ENCODE measurements around the gene SMAD3. TPM values are rescaled to one million over a fixed set of nuclear protein-coding genes. Genes with fewer than 3 reads are reported as not detected.

Gene SMAD3
- total RNA-seq, 1 donor from 2014 or later = 28.1 TPM

DNA sequence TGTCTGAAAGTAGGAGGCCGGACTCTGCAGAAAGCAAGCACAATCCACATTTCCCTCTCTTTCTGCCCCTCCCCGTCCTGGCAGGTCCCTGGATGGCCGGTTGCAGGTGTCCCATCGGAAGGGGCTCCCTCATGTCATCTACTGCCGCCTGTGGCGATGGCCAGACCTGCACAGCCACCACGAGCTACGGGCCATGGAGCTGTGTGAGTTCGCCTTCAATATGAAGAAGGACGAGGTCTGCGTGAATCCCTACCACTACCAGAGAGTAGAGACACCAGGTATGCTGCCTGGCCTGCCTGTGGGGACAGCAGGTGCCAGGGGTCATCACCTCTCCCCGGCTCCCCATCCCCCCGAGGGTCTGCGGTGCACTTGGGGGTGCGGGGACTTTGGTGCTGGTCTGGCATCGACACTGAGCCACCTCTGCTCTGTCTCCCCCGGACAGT, 99.4 kb downstream of the SMAD3 start:
- intact Hi-C loops (cut with micrococcal nuclease) = no loop called here
- no peak for DNase-seq (ENCODE audit: low spot score)
- H3K4me1 Mint-ChIP-seq (ENCODE audit: low read depth) = peaks cover 5% of the 10 kb centered on the region
- H3K9me3 Mint-ChIP-seq = no peaks in the 10 kb centered on the region
- H3K27me3 Mint-ChIP-seq (ENCODE audit: low read depth) = no peaks in the 10 kb centered on the region
- H3K36me3 Mint-ChIP-seq (ENCODE audit: low read depth) = peaks cover 38% of the 10 kb centered on the region
- H3K27ac Mint-ChIP-seq = no peak overlapping the region
- H3K4me3 Mint-ChIP-seq (ENCODE audit: low read depth) = no peak overlapping the region

DNA sequence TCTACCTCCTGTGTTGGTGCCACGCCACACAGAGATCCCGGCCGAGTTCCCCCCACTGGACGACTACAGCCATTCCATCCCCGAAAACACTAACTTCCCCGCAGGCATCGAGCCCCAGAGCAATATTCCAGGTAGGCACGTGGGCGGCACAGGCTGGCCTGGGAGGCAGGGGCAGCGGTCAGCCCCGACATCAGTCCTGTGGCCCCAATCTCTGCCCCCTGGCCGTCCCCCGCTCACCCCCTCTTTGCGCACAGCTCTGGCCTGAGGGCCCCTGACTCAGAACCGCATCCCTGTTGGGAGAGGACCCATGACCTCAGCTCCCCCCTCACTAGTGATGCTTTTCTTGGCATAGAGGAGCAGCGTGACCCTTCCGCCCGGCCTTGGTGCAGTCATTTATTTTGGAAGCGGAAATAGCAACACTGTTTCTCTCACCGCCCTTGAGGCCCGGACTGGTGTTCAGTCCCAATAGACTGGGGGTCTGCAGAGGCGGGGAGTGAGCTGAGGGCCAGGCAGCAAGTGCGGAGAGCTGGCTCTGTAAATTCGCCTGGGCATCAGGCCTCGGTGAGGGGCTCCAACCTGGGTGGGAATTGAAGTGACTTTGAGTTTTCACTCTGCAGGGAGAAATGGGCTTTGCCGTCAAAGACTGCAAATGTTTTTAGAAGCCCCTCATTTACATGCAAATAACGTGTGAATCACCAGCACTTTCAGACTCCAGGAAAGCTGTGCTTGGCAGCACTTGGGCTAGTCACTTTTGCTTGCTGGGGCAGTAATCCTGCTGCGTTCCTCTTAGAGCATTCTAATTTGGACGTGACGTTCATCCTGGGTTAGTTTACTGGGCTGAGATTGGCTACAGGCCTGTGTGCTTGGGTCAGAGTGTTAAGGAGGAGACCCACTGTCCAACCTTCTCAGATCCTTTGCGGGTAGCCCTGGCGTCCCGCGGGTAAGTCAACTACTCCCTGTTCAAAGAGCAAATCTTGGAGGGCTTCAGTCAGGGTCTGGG, 100.2 kb downstream of the SMAD3 start:
- Mint-ChIP-seq H3K27ac (no peak overlapping the region), H3K27me3 (ENCODE audit: low read depth) (no peaks in the 10 kb centered on the region), H3K4me1 (ENCODE audit: low read depth) (peaks cover 8% of the 10 kb centered on the region), H3K9me3 (no peaks in the 10 kb centered on the region), H3K36me3 (ENCODE audit: low read depth) (peaks cover 42% of the 10 kb centered on the region), H3K4me3 (ENCODE audit: low read depth) (no peak overlapping the region)
- intact Hi-C loops (cut with micrococcal nuclease) = no loop called here
- no peak for DNase-seq (ENCODE audit: low spot score)

DNA sequence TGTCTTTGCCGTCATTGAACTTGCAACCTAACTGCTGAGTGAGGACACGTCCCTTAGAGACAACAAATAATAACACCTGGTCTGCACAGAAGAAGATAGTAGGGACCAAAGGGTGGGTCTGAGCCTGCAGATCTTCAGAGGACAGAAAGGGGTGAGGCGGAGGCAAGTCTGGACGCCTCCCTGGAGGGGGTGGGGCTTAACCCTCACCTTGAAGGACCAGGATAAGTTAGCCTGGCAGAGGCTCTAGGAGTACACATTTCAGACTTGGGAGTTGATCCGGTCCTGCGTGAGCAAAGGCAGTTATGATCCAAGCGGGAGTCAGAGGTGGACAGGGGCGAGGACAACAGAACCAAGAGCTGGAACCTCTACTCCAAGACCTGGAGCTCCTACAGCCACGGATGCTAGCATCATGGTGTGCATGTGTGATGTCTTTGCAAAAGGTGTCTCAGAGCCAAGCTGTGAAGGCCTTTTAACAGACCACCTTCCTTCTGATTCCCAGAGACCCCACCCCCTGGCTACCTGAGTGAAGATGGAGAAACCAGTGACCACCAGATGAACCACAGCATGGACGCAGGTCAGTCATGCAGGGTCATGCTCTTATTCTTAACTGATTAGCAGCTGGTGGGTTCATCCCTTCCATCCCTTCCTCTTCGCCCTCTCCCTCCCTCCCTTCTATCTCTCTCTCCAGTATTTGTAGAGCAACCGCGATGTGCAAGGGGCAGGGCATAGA, 101.0 kb downstream of the SMAD3 start:
- no peaks in the 10 kb centered on the region for H3K27me3 Mint-ChIP-seq (ENCODE audit: low read depth)
- H3K27ac Mint-ChIP-seq = no peak overlapping the region
- H3K4me3 Mint-ChIP-seq (ENCODE audit: low read depth) = no peak overlapping the region
- peaks cover 50% of the 10 kb centered on the region for H3K36me3 Mint-ChIP-seq (ENCODE audit: low read depth)
- intact Hi-C loops (cut with micrococcal nuclease) = no loop called here
- no peaks in the 10 kb centered on the region for H3K9me3 Mint-ChIP-seq
- no peak for DNase-seq (ENCODE audit: low spot score)
- H3K4me1 Mint-ChIP-seq (ENCODE audit: low read depth) = peaks cover 9% of the 10 kb centered on the region

- Mint-ChIP-seq H3K4me1 (ENCODE audit: low read depth) (peaks cover 12% of the 10 kb centered on the region), H3K27ac (no peak overlapping the region), H3K36me3 (ENCODE audit: low read depth) (peaks cover 54% of the 10 kb centered on the region), H3K4me3 (ENCODE audit: low read depth) (no peak overlapping the region), H3K9me3 (no peaks in the 10 kb centered on the region), H3K27me3 (ENCODE audit: low read depth) (no peaks in the 10 kb centered on the region)
- intact Hi-C loops (cut with micrococcal nuclease) = no loop called here
- no peak for DNase-seq (ENCODE audit: low spot score)
Observed at GRCh38 chr15:67167091-67167490, 101.7 kb downstream of the SMAD3 start.

DNA sequence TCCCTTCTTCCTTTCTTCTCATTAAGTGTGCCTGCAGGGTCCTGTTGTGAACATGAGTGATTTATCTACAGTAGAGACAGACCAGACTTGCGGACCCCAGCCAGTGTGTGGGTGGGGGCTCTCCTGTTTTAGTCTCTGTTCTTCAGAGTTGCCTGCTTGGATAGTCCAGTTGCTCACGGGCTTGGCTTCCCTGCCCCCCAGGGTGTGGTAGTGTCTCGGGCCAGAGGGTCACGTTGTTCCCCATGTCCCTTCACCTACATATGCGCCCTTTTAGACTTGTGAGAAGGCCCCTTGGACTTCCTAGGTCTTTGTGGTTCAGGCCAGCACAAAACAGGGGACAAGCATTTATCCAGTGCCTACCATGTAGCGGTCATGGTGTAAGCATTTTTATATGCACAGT, 103.3 kb downstream of the SMAD3 start:
- no peak overlapping the region for H3K4me3 Mint-ChIP-seq (ENCODE audit: low read depth)
- intact Hi-C loops (cut with micrococcal nuclease) = no loop called here
- H3K27ac Mint-ChIP-seq = no peak overlapping the region
- no peak for DNase-seq (ENCODE audit: low spot score)
- H3K9me3 Mint-ChIP-seq = no peaks in the 10 kb centered on the region
- H3K4me1 Mint-ChIP-seq (ENCODE audit: low read depth) = peaks cover 18% of the 10 kb centered on the region
- no peaks in the 10 kb centered on the region for H3K27me3 Mint-ChIP-seq (ENCODE audit: low read depth)
- peaks cover 70% of the 10 kb centered on the region for H3K36me3 Mint-ChIP-seq (ENCODE audit: low read depth)

- Mint-ChIP-seq H3K27ac (no peak overlapping the region), H3K4me1 (ENCODE audit: low read depth) (peaks cover 30% of the 10 kb centered on the region), H3K36me3 (ENCODE audit: low read depth) (peaks cover 84% of the 10 kb centered on the region), H3K4me3 (ENCODE audit: low read depth) (no peak overlapping the region), H3K9me3 (no peaks in the 10 kb centered on the region), H3K27me3 (ENCODE audit: low read depth) (no peaks in the 10 kb centered on the region)
- intact Hi-C loops (cut with micrococcal nuclease) = no loop called here
- no peak for DNase-seq (ENCODE audit: low spot score)
Observed at GRCh38 chr15:67170143-67170925, 104.9 kb downstream of the SMAD3 start.

DNA sequence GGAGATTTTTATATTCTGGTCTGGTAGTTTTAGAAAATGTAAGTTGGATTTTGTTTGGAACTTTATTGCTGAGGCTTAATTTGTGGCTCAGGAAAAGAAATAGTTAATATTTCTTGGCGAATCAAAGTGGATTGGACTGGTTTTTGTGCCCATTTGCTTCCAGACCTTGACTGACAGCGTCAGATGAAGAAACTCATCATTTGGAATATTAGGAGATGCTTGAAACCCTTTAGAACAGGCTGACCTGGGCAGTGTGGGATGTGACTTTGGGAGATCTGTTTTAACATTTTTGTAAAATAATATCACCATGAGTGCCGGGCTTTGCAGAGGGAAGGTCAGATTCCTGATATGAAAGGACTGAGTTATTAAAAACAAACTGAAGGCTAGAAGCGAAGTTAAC, 106.1 kb downstream of the SMAD3 start:
- DNase-seq (ENCODE audit: low spot score) = no peak
- Mint-ChIP-seq H3K36me3 (ENCODE audit: low read depth) (peaks cover 89% of the 10 kb centered on the region), H3K9me3 (no peaks in the 10 kb centered on the region), H3K4me3 (ENCODE audit: low read depth) (no peak overlapping the region), H3K4me1 (ENCODE audit: low read depth) (peaks cover 33% of the 10 kb centered on the region), H3K27me3 (ENCODE audit: low read depth) (no peaks in the 10 kb centered on the region), H3K27ac (no peak overlapping the region)
- intact Hi-C loops (cut with micrococcal nuclease) = no loop called here

DNA sequence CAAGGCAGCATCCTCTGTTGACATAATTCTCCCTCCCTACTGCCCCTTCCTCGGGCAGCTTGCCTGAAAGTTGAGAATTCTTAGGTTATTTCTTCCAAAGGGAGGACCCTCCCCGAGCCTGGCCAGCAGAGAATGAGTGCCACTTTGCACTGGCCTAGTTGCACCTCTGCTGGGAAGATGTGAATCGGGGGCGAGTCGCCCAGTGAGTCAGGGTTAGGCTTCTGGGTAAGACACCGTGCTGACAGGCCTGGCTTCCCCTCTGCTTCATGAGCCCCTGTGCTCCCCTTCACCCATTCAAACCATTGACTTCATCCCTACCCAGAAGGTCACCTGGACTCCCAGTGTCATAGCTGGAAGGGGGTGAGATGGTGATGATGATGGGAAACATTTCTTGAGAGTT, 106.8 kb downstream of the SMAD3 start:
- no peak for DNase-seq (ENCODE audit: low spot score)
- H3K4me1 Mint-ChIP-seq (ENCODE audit: low read depth) = peaks cover 33% of the 10 kb centered on the region
- intact Hi-C loops (cut with micrococcal nuclease) = no loop called here
- no peaks in the 10 kb centered on the region for H3K9me3 Mint-ChIP-seq
- peak overlapping the region; percentile 51 for H3K27ac Mint-ChIP-seq
- no peak overlapping the region for H3K4me3 Mint-ChIP-seq (ENCODE audit: low read depth)
- H3K27me3 Mint-ChIP-seq (ENCODE audit: low read depth) = no peaks in the 10 kb centered on the region
- peaks cover 88% of the 10 kb centered on the region for H3K36me3 Mint-ChIP-seq (ENCODE audit: low read depth)

GRCh38 chr15:67173005-67173404, 107.6 kb downstream of the SMAD3 start:
- no peak overlapping the region for H3K27ac Mint-ChIP-seq
- intact Hi-C loops (cut with micrococcal nuclease) = no loop called here
- peaks cover 33% of the 10 kb centered on the region for H3K4me1 Mint-ChIP-seq (ENCODE audit: low read depth)
- H3K9me3 Mint-ChIP-seq = no peaks in the 10 kb centered on the region
- no peaks in the 10 kb centered on the region for H3K27me3 Mint-ChIP-seq (ENCODE audit: low read depth)
- peaks cover 81% of the 10 kb centered on the region for H3K36me3 Mint-ChIP-seq (ENCODE audit: low read depth)
- no peak for DNase-seq (ENCODE audit: low spot score)
- no peak overlapping the region for H3K4me3 Mint-ChIP-seq (ENCODE audit: low read depth)

- Mint-ChIP-seq H3K9me3 (no peaks in the 10 kb centered on the region), H3K4me3 (ENCODE audit: low read depth) (no peak overlapping the region), H3K27ac (peak overlapping the region; percentile 4), H3K27me3 (ENCODE audit: low read depth) (no peaks in the 10 kb centered on the region), H3K36me3 (ENCODE audit: low read depth) (peaks cover 74% of the 10 kb centered on the region), H3K4me1 (ENCODE audit: low read depth) (peaks cover 34% of the 10 kb centered on the region)
- intact Hi-C loops (cut with micrococcal nuclease) = no loop called here
- DNase-seq (ENCODE audit: low spot score) = no peak
Observed at GRCh38 chr15:67173786-67174185, 108.4 kb downstream of the SMAD3 start.

DNA sequence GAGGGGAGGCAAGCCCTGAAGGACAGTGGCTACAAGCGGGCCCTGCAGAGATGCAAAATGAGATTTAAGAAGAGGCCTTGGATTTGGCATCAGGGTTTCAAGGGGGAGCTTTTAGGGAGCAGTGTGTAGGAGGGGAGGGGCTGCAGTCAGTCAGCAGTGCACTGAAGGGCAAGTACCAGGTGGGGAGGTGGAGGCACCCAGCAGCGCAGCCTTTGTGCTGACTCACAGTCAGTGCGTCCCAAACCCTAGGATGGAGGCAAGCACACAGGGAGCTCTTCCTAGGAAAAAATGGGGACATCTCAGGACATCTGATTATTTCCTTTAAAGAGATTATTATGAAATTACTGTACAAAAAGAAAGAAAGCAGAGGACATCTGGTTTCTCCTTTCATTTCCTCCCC, 109.0 kb downstream of the SMAD3 start:
- peak overlapping the region; percentile 61 for H3K27ac Mint-ChIP-seq
- H3K4me3 Mint-ChIP-seq (ENCODE audit: low read depth) = no peak overlapping the region
- intact Hi-C loops (cut with micrococcal nuclease) = no loop called here

DNA sequence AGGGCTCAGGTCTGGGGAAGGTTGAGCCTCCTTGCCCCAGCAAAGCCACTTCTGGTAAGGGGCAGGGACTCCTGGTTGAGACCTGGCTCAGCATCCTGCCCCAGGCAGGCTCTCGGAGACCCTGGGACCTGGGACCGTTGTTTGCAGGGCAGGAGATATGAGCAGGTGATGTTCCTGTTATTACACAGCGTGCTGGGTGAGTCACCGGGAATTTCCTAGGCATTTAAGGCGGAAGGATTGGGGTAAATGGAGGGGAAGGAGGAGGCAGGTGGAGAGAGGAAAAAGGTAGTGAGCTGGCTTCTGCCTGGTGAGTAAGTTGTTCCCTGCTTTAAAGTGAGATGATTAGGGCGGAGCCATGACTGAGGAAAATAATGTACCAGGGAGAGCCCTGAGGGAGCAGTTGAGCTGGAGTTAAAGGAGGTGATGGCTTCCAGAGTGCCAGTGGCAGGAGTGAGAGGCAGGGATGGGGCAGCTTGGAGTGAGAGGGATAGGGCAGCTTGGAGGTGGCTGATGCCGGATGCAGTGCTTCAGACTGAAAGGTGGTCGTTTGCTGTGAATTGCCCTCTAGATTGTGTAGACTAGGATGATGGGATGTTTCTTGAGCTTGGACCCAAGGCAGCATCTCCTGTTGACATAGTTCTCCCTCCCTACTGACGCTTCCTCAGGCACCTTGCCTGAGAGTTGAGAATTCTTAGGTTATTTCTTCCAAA, 109.6 kb downstream of the SMAD3 start:
- peaks cover 74% of the 10 kb centered on the region for H3K36me3 Mint-ChIP-seq (ENCODE audit: low read depth)
- no peak for DNase-seq (ENCODE audit: low spot score)
- H3K9me3 Mint-ChIP-seq = no peaks in the 10 kb centered on the region
- H3K4me3 Mint-ChIP-seq (ENCODE audit: low read depth) = no peak overlapping the region
- H3K27me3 Mint-ChIP-seq (ENCODE audit: low read depth) = no peaks in the 10 kb centered on the region
- peaks cover 32% of the 10 kb centered on the region for H3K4me1 Mint-ChIP-seq (ENCODE audit: low read depth)
- intact Hi-C loops (cut with micrococcal nuclease) = no loop called here
- peak overlapping the region; percentile 58 for H3K27ac Mint-ChIP-seq

More for the DNA sequence above, 109.0 kb downstream of the SMAD3 start:
- Mint-ChIP-seq H3K36me3 (ENCODE audit: low read depth) (peaks cover 73% of the 10 kb centered on the region), H3K9me3 (no peaks in the 10 kb centered on the region), H3K4me1 (ENCODE audit: low read depth) (peaks cover 37% of the 10 kb centered on the region), H3K27me3 (ENCODE audit: low read depth) (no peaks in the 10 kb centered on the region)
- DNase-seq (ENCODE audit: low spot score) = no peak

Data from activated T-helper 2 cell treated with anti-CD3 and anti-CD28 coated beads, Interferon-gamma antibody, Interleukin-2, Interleukin-4, amounts not matched to agents 10 μg/mL and 5 μg/mL and 100 μg/mL, durations not matched to agents 14 hours and 24 hours and 36 hours (primary cell).